8988T (cell line): Measurements from ENCODE around the gene SLC3A2.
"Not testable (repeated sequence)": the region's sequence is repeated elsewhere in the genome, so short reads cannot be mapped to it uniquely, and the experiment has no call there.

Experiments
- DNase-seq: peaks from one replicate; pipeline ENCODE4 v3.0.0; 2011

Gene SLC3A2

GRCh38 chr11:62933750-62934495, 53.2 kb downstream of the SLC3A2 start:
- no peak for DNase-seq

DNA sequence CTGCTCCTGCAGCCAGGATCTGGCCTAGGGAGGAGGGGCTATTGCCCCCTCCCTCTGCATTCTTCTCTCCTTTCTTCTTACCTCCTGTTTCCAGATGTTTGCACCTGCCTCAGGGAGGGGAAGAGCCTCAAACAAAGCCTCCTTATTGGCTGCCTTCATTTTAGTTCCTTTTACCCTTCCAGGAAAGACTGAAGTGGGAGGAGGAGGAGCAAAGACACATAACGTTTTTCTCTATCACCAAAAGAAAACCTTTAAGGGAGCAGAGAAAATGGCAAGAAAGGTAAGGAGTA, 53.7 kb downstream of the SLC3A2 start:
- DNase-seq, result no peak

GRCh38 chr11:62937528-62937927, 56.8 kb downstream of the SLC3A2 start:
- DNase-seq, result not testable (repeated sequence)
